ENCODE data around the gene TAC3. TPM values are rescaled to one million over a fixed set of nuclear protein-coding genes. Genes with fewer than 3 reads are reported as not detected.

Gene TAC3
- total and polyA plus RNA-seq, 2 of the 8 experiments (the other 6 are each of a cell fraction or from before 2014, with no cell fraction given), result 9.7 to 45.3 TPM

DNA sequence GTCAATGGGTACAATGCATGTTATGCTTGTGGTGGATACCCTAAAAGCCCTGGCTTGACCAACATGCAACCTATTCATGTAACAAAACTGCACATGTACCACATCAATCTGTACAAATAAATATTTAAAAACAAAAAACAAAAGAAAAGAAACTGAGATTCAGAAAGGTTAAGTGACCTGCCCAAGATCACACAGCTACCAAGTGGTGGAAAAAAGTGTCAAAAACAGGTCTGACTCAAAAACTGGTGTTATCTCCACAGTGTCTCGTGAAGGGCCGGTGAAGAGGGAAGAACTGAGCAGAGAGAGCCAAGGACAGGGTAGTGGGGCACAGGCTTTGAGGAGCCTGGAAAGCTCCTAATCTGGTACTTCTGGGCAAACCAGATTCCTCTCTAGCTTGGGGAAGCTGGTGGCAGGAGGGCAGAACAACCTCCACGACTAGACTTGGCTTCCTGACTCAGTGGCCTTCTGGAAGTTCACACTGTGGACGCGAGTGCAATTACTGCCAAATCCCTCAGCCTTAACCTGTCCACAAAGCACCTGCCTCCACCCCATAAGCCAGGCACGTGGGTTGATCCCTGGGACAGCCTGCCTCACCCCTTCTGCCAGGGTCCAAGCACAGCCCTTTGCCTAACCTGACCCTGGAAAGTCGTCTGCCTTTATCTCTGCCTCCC is 25.5 kb downstream of the TAC3 start:
- Histone ChIP-seq H3K4me3 (ENCODE audit: extremely low read depth in 1 of 4, insufficient read depth in 2 of 4, low read depth in 3 of 4, low read length in 4 of 4) (no peak overlapping the region), H3K79me1 (ENCODE audit: low read depth, low read length) (no peaks in the 10 kb centered on the region), H3K9ac (replicated peaks in 1 of 4; ENCODE audit: extremely low read depth in 1 of 4, low read depth in 3 of 4, low read length in 3 of 4) (no peak overlapping the region), H3K23ac (ENCODE audit: insufficient read length) (no peak overlapping the region), H4K20me1 (replicated peaks in 1 of 2; ENCODE audit: control insufficient read depth in 1 of 2, insufficient read depth in 2 of 2, low read length in 2 of 2) (no peaks in the 10 kb centered on the region), H3K36me3 (ENCODE audit: control insufficient read depth in 2 of 4, insufficient read depth in 4 of 4, low read length in 3 of 4) (no peaks in the 10 kb centered on the region), H4K5ac (ENCODE audit: insufficient read length, low read depth, low read length) (no peak overlapping the region), H3K27me3 (replicated peaks in 1 of 4; ENCODE audit: control insufficient read depth in 3 of 4, extremely low read depth in 1 of 4, insufficient read depth in 3 of 4, low read length in 3 of 4) (no peaks in the 10 kb centered on the region), H3K27ac (ENCODE audit: low read depth, low read length) (no peak overlapping the region), H3K4me2 (ENCODE audit: insufficient read depth in 1 of 2, low read depth in 2 of 2, low read length in 2 of 2) (no peak overlapping the region), H2BK120ac (replicated peaks; ENCODE audit: low read depth, low read length) (no peak overlapping the region), H3K23me2 (ENCODE audit: low read depth, low read length) (no peaks in the 10 kb centered on the region), H2AFZ (ENCODE audit: low read length) (no peak overlapping the region), H2BK12ac (ENCODE audit: low read depth, low read length) (0 out of 2 replicates have a peak overlapping the region, but pooled peaks have one; percentile 17), H3K79me2 (ENCODE audit: control insufficient read depth in 1 of 2, insufficient read depth in 2 of 2, low read length in 2 of 2) (no peaks in the 10 kb centered on the region), H3K4me1 (replicated peaks in 1 of 4; ENCODE audit: control insufficient read depth in 3 of 4, insufficient read depth in 4 of 4, low read length in 3 of 4) (peaks cover 0 to 3% (median under 1%) of the 10 kb centered on the region in 4 experiments; a peak in 2 of 7 replicates), H3K18ac (ENCODE audit: extremely low read depth, low read length) (no peak overlapping the region), H2BK15ac (ENCODE audit: low read length) (no peak overlapping the region), H3K56ac (replicated peaks; ENCODE audit: insufficient read length, low read depth, low read length) (no peak overlapping the region), H4K91ac (replicated peaks; ENCODE audit: insufficient read length, low read length) (no peak overlapping the region), H3K14ac (ENCODE audit: insufficient read length) (no peak overlapping the region), H3K9me3 (ENCODE audit: insufficient read depth in 2 of 2, low read depth in 1 of 2, low read length in 1 of 2) (no peaks in the 10 kb centered on the region), H2BK20ac (ENCODE audit: low read length) (no peak overlapping the region), H2BK5ac (ENCODE audit: low read depth, low read length) (no peak overlapping the region), H3K4ac (replicated peaks; ENCODE audit: insufficient read length, low read depth, low read length) (no peak overlapping the region), H4K8ac (ENCODE audit: extremely low read depth, insufficient read depth, low read length) (no peak overlapping the region), H2AK5ac (ENCODE audit: low read depth, low read length) (no peak overlapping the region)
- FAIRE-seq (no peak), DNase-seq (ENCODE audit: low read depth in 1 of 2, low spot score in 2 of 2) (peak in 1 of 2 experiments; percentile 42)
- ChIA-PET POLR2A (ENCODE audit: partially characterized antibody) (interaction anchor here (0.6 to 1.8 kb wide), 2 partner anchors 10 to 74 kb away, joined by 3 to 5 read pairs; no protein-coding TSS in a partner anchor), CTCF (ENCODE audit: partially characterized antibody) (interaction anchor here (0.6 to 5.5 kb wide), 5 partner anchors 12 to 151 kb away, joined by 3 to 59 read pairs (median 4); partner anchors contain the start of gene ZBTB39)
- TF ChIP-seq SAP30 (IDR thresholded peaks at IDR 0.05; ENCODE audit: insufficient read depth, insufficient replicate concordance, low read length) (no peak), BACH1 (IDR thresholded peaks at IDR 0.05; ENCODE audit: low read length) (no peak), CEBPB (IDR thresholded peaks at IDR 0.05; ENCODE audit: low read depth, low read length) (no peak), RFX5 (IDR thresholded peaks at IDR 0.05; ENCODE audit: borderline replicate concordance, low read depth, low read length) (no peak), KDM5A (IDR thresholded peaks at IDR 0.05; ENCODE audit: low read length) (no peak), HDAC6 (IDR thresholded peaks at IDR 0.05; ENCODE audit: low read depth, low read length) (no peak), MAFK (IDR thresholded peaks at IDR 0.05; ENCODE audit: low read depth, low read length) (no peak), CBX5 (IDR thresholded peaks at IDR 0.05; ENCODE audit: low read depth, low read length) (no peak), EZH2 (IDR thresholded peaks at IDR 0.05; ENCODE audit: low read depth, low read length, severe bottlenecking) (no peak), RAD21 (IDR thresholded peaks at IDR 0.05 in 1 of 2, conservative IDR thresholded peaks at IDR 0.05 in 1 of 2; ENCODE audit: low read depth in 2 of 2, low read length in 2 of 2) (no peak), YY1 (IDR thresholded peaks at IDR 0.05; ENCODE audit: low read depth, low read length) (no peak)
- WGBS, 2 experiments (ENCODE audit: extremely low coverage in 1 of 2, insufficient coverage in 1 of 2, insufficient read length in 1 of 2, insufficient replicate concordance in 2 of 2, low coverage in 1 of 2, low lambda C conversion rate in 2 of 2, missing lambda C conversion rate in 1 of 2), result 85% methylated on average over 7 of the region's 7 CpGs; no CpG with 5 or more reads in 1 of the 2 experiments

Data from H1 (cell line).